IPS-20b (cell line): ENCODE measurements around the gene RIBC2.
"Not testable (repeated sequence)": the region's sequence is repeated elsewhere in the genome, so short reads cannot be mapped to it uniquely, and the experiment has no call there.

Experiments used
- H3K27ac ChIP-seq: one replicate; pipeline ENCODE4 v1.5.1; 2013; ENCODE audit warnings: low read length
- H3K27me3 ChIP-seq: 2 replicates; pipeline ENCODE4 v1.6.1; 2013; ENCODE audit warnings: mild to moderate bottlenecking, low read length, inconsistent platforms; ENCODE audit not compliant: insufficient read depth
- H3K36me3 ChIP-seq: 2 replicates; pipeline ENCODE4 v1.6.1; 2013; ENCODE audit warnings: low read depth, mild to moderate bottlenecking, inconsistent platforms, low read length, moderate library complexity; ENCODE audit not compliant: insufficient read depth
- H3K4me1 ChIP-seq: 2 replicates; pipeline ENCODE4 v1.6.1; 2013; ENCODE audit warnings: mild to moderate bottlenecking, control low read depth, inconsistent platforms, low read length, moderate library complexity; ENCODE audit not compliant: insufficient read depth
- H3K4me3 ChIP-seq: 2 replicates; pipeline ENCODE4 v1.5.1; 2013; ENCODE audit warnings: mild to moderate bottlenecking, low read length, inconsistent platforms
- H3K9ac ChIP-seq: 2 replicates; pipeline ENCODE4 v1.6.1; 2013; ENCODE audit warnings: low read depth, mild to moderate bottlenecking, inconsistent platforms, low read length, moderate library complexity
- H3K9me3 ChIP-seq: 2 replicates; pipeline ENCODE4 v1.6.1; 2013; ENCODE audit warnings: mild to moderate bottlenecking, low read depth, low read length, inconsistent platforms; ENCODE audit not compliant: insufficient read depth

Gene RIBC2

DNA sequence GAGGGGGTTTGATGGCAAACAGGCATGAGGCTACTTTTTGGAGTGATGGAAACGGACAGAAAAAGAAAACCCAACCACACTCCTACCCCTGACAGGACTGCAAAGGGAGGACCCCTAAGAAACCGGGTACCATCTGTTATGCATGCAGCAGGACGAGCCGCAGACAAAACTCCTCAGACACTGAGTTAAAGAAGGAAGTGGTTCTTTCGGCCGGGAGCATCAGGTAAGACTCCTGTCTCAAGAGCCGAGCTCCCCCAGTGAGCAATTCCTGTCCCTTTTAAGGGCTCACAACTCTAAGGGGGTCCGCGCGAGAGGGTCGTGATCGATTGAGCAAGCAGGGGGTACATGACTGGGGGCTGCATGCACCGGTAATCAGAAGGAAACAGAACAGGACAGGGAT is 27.2 kb downstream of the RIBC2 start:
- H3K36me3 ChIP-seq, H3K4me3 ChIP-seq, H3K9ac ChIP-seq, H3K4me1 ChIP-seq, H3K27me3 ChIP-seq, H3K27ac ChIP-seq, H3K9me3 ChIP-seq: not testable (repeated sequence)

DNA sequence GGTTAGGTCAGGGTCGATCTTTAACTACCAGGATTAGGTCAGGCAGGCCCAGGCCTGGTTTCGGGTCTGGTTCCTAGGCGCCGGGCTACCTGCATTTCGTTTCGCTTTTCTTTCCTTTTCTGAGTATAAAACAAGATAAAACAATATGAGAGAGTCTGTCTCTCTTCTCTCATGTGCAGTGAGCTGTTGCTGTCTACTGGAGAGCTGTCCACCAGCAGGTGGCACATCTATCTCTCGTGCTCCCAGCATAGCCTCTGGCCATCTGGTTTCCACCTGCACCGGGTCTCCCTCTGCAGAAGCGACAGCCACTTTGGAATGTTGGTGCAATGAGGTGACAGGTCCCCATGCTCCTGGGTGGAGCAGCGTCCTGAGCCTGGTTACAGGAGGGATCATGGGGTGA is 27.6 kb downstream of the RIBC2 start:
- Histone ChIP-seq H3K4me3 (no peak overlapping the region), H3K36me3 (no peaks in the 10 kb centered on the region), H3K27me3 (no peaks in the 10 kb centered on the region), H3K9ac (no peak overlapping the region), H3K9me3 (no peaks in the 10 kb centered on the region), H3K27ac (no peak overlapping the region), H3K4me1 (no peaks in the 10 kb centered on the region)

DNA sequence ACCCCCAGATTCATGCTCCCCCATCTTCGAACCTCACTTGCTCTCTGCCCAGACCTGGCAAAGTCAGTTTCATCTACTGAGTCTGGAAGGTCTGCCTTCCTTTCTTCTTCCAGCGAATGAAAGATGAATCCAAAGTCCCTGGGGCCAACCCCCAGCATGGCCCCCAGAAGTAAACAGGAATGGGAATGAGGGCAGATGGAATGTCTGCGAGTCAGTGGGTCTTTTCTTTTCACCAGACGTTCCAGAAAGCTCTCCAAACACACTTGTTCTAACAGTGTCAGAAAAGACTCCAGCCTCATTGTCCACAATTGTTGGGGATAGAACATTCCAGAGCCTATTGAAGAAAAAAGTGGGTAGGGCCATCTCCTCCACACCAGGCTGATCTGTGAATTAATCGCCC is 28.6 kb downstream of the RIBC2 start:
- H3K4me1 ChIP-seq: no peaks in the 10 kb centered on the region
- no peaks in the 10 kb centered on the region for H3K27me3 ChIP-seq
- H3K4me3 ChIP-seq: no peak overlapping the region
- no peak overlapping the region for H3K9ac ChIP-seq
- no peak overlapping the region for H3K27ac ChIP-seq
- no peaks in the 10 kb centered on the region for H3K36me3 ChIP-seq
- H3K9me3 ChIP-seq: no peaks in the 10 kb centered on the region

DNA sequence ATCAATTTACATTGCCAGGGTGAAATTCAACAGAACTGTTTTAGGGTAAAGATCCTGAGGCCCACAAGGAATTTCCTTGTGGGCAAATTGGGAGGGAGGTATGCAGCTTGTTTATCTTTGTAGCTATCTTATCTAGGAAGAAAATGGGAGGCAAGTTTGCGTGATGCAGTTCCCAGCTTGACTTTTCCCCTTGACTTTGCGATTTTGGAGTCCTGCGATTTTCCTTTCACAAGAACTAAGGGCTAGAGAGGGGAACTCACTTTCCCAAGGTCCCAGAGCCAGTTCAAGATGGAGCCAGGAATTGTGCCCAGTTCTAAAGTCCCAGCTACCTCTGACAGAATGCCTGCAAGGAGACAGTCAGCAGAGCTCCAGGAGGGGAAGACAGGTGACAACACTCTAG is 30.7 kb downstream of the RIBC2 start:
- Histone ChIP-seq H3K9me3 (no peaks in the 10 kb centered on the region), H3K27me3 (no peaks in the 10 kb centered on the region), H3K27ac (no peak overlapping the region), H3K4me1 (no peaks in the 10 kb centered on the region), H3K36me3 (no peaks in the 10 kb centered on the region), H3K9ac (no peak overlapping the region), H3K4me3 (no peak overlapping the region)

DNA sequence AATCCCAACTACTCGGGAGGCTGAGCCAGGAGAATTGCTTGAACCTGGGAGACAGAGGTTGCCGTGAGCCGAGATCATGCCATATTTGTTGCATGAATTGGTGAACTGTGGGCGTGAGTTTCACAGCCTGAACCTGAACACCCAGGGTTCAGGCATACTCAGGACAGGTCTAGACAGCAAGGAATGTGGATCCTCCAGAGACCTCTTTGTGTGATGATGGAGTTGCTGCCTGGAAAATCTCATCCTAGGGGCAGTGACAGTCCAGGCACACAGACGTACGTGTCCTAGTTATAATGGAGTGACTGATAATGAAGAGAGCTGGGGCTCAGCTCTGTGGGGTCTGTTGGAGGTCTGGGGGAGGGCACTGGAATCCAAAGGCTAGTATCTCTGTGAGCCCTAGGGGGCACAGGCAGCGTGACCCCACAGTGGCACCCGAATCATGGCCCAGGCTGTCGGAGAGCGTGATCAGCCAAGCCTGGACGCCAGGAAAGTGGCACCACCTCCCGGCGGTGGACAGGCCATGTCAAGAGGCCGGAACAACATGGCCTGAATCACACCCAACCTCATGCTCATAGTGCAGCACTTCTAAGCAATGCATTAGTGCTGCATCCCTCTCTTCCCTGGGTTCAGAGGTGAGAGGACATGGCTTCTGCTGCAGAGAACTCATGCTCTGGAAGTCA is 31.7 kb downstream of the RIBC2 start:
- H3K27ac ChIP-seq: no peak overlapping the region
- H3K9me3 ChIP-seq: no peaks in the 10 kb centered on the region
- H3K27me3 ChIP-seq: no peaks in the 10 kb centered on the region
- no peaks in the 10 kb centered on the region for H3K4me1 ChIP-seq
- H3K4me3 ChIP-seq: no peak overlapping the region
- no peak overlapping the region for H3K9ac ChIP-seq
- H3K36me3 ChIP-seq: no peaks in the 10 kb centered on the region

DNA sequence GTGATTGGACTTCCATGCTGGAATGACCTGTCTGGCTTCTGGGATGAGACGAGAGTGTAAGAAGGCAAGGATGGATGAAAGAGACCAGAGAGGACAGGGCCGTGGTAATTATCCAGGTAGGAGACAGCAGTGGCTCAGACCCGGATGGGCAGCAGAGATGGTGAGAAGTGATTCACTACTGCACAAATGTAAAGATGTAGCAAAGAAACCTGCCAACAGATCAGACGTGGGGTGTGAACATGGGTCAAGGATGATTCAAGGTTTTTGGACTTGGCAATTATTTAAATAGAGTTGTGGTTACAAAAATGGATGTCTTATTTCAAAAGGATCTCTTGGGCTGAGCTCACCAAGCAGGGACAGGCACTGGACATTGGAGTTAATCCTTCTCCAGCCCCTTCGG is 32.7 kb downstream of the RIBC2 start:
- no peak overlapping the region for H3K27ac ChIP-seq
- H3K9me3 ChIP-seq: no peaks in the 10 kb centered on the region
- H3K27me3 ChIP-seq: no peaks in the 10 kb centered on the region
- H3K9ac ChIP-seq: no peak overlapping the region
- H3K36me3 ChIP-seq: no peaks in the 10 kb centered on the region
- H3K4me1 ChIP-seq: no peaks in the 10 kb centered on the region
- H3K4me3 ChIP-seq: no peak overlapping the region

DNA sequence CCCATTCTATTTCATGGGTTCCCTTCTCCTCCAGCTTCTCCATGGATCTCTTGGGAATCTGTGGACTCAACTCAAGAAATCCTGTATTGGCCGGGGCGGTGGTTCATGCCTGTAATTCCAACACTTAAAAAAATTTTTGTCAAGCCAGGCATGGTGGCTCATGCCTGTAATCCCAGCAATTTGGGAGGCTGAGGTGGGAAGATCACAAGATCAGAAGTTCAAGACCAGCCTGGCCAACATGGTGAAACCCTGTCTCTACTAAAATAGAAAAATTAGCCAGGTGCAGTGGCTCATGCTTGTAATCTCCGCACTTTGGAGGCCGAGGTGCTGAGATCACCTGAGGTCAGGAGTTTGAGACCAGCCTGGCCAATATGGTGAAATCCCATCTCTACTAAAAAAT is 34.1 kb downstream of the RIBC2 start:
- H3K4me3 ChIP-seq, H3K27ac ChIP-seq, H3K4me1 ChIP-seq, H3K36me3 ChIP-seq, H3K9ac ChIP-seq, H3K9me3 ChIP-seq, H3K27me3 ChIP-seq: not testable (repeated sequence)

DNA sequence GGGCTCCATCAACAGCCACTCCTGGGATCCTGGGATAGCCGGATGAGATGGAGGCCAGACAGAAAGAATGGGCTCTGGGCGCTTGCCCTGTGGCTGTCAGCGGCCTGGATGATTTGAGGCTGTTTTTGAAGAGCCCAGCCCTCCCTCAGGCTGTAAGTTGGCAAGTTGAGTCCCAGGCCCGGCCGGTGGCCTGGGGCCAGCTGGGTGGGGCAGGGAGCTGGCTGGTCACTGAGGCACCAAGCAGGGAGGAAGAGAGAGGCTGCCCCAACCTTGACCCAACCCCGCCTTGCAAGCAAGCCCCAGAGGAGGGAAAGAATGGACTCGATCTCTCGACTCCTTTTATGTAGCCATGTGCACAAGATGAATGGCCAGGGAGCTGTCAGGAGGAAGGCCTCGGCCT is 34.9 kb downstream of the RIBC2 start:
- Histone ChIP-seq H3K9ac (no peak overlapping the region), H3K4me3 (no peak overlapping the region), H3K4me1 (no peaks in the 10 kb centered on the region), H3K27ac (no peak overlapping the region), H3K9me3 (no peaks in the 10 kb centered on the region), H3K27me3 (no peaks in the 10 kb centered on the region), H3K36me3 (no peaks in the 10 kb centered on the region)

DNA sequence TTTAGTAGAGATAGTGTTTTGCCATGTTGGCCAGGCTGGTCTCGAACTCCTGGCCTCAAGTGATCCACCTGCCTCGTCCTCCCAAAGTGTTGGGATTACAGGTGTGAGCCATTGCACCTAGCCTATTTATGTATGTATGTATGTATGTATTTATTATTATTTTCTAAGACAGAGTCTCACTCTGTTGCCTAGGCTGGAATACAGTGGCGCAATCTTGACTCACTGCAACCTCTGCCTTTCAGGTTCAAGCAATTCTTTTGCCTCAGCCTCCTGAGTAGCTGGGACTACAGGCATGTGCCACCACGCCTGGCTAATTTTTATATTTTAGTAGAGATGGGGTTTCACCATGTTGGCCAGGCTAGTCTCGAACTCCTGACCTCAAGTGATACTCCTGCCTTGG is 35.9 kb downstream of the RIBC2 start:
- H3K36me3 ChIP-seq, H3K27me3 ChIP-seq, H3K4me3 ChIP-seq, H3K27ac ChIP-seq, H3K9me3 ChIP-seq, H3K4me1 ChIP-seq, H3K9ac ChIP-seq: not testable (repeated sequence)

DNA sequence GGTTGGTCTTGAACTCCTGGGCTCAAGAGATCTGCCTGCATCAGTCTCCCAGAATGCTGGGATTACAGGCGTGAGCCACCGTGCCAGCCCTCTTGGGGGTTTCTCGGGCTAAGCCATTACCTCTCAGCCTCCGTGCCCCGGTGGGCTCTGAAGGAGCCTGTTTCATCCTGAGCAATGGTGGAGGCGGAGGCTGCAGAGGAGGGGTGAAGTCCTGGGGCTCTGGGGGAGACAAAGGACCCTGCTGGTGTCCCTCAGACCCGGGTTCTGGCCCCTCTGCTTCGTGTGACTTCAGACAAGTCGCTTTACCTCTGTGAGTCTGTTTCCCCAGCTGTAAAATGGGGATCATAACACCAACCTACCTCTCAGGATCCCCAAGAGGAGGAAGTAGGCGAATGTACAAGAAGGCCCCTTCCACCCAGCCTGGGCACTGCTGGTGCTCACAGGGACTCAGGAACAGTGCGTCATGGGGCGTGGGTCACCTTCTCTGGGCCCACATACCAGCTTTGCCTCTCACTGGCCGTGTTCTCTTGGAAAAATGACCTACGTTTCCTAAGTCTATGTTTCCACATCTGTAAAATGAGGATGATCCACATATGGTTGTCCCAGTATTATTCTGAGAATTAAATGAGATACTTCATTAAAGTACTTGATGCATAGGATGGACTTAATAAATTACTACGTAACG is 36.8 kb downstream of the RIBC2 start:
- no peak overlapping the region for H3K4me3 ChIP-seq
- H3K27ac ChIP-seq: no peak overlapping the region
- H3K27me3 ChIP-seq: no peaks in the 10 kb centered on the region
- no peaks in the 10 kb centered on the region for H3K36me3 ChIP-seq
- H3K9ac ChIP-seq: no peak overlapping the region
- no peaks in the 10 kb centered on the region for H3K9me3 ChIP-seq
- H3K4me1 ChIP-seq: no peaks in the 10 kb centered on the region

DNA sequence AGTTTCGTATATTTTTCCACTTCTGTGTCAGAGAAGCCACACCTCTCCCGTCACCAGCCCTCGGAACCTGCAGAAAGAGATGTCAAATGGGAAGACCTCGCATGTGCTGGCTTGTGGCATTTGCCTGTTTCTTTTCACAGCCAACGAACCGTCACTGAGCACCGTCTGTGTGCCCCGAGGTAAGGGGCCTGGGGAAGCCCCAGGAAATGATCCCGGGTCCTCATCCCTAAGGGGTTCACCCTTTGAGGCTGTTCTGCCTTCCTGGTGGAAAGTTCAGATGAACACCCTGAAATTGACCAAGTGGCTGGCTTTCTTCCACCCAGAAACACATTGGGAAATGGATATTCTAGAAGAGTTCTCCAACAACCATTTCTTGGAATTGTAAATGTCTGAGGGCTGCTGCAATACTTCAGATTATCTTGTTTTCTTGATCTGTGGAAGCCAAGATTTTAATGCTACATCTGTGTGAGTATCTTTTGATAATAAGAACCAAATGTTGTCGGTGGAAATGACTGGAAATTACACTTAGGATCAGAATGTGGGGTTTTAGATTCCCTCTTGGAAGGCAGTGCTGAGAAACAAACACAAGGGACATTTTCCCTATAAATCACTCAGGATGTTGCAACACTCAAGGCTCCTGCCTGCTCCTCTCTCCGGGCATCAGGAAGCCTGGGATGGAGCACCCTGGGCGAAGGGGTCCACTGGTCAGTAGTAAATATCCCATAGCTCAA is 37.6 kb downstream of the RIBC2 start:
- H3K36me3 ChIP-seq: no peaks in the 10 kb centered on the region
- H3K9me3 ChIP-seq: no peaks in the 10 kb centered on the region
- no peaks in the 10 kb centered on the region for H3K4me1 ChIP-seq
- no peak overlapping the region for H3K27ac ChIP-seq
- H3K27me3 ChIP-seq: no peaks in the 10 kb centered on the region
- no peak overlapping the region for H3K9ac ChIP-seq
- no peak overlapping the region for H3K4me3 ChIP-seq

DNA sequence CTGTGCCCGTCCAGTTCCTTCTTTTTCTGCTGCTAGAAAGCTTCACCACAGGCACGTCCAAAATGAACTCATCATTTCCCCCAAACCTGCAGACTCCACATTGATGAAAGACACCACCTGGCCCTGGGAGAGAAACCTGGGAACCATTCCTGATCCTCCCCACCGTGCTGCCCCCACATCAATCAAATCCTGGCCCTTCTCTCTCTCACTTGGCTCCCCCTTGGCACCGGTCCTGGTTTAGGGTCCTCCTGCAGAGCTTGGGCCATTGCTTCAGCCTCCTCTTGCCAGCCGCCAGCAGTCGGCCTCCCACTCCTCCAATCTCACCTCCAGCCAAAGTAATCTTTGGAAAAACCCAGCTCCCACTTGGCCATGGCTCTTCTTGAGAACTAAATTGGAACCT is 38.5 kb downstream of the RIBC2 start:
- Histone ChIP-seq H3K4me3 (no peak overlapping the region), H3K4me1 (no peaks in the 10 kb centered on the region), H3K36me3 (no peaks in the 10 kb centered on the region), H3K27me3 (no peaks in the 10 kb centered on the region), H3K9me3 (no peaks in the 10 kb centered on the region), H3K9ac (no peak overlapping the region), H3K27ac (no peak overlapping the region)
